Esophagus squamous epithelium (tissue), 5 donors: ENCODE results near the gene PROP1. TPM values are rescaled to one million over a fixed set of nuclear protein-coding genes. Genes with fewer than 3 reads are reported as not detected.

ENCODE experiments used
- DNase-seq: peaks from one replicate; lab custom pipeline; 2025; lab: John Stamatoyannopoulos, UW
- H3K27ac ChIP-seq, 4 donors: fragments of 200-600 bp; sonication (generic); one replicate each; pipeline ENCODE4 v1.5.1; 2016 to 2019; ENCODE audit warnings: mild to moderate bottlenecking in 1 of 4
- H3K27me3 ChIP-seq, 4 donors: fragments of 200-600 bp; sonication (generic); 1 replicate in 3 of 4; 2 replicates in 1 of 4; pipeline versions ENCODE4 v1.5.1 to v1.6.0; 2017 to 2021; ENCODE audit warnings: antibody characterized with exemption in 1 of 4
- H3K36me3 ChIP-seq, 3 donors: fragments of 200-600 bp; sonication (generic); one replicate each; pipeline ENCODE4 v1.5.1; 2016 to 2019
- H3K4me1 ChIP-seq, 3 donors: fragments of 200-600 bp; sonication (generic); one replicate each; pipeline ENCODE4 v1.5.1; 2017 to 2019
- H3K4me3 ChIP-seq, 4 donors: fragments of 200-600 bp; sonication (generic); 1 replicate in 3 of 4; 2 replicates in 1 of 4; pipeline ENCODE4 v1.5.1; 2016 to 2019; ENCODE audit warnings: mild to moderate bottlenecking in 2 of 4, moderate library complexity in 1 of 4
- H3K9me3 ChIP-seq, 3 donors: fragments of 200-600 bp; sonication (generic); one replicate each; pipeline ENCODE4 v1.5.1; 2016 to 2019
- POLR2A ChIP-seq, 4 donors: fragments of 450-650 bp; IDR thresholded peaks; one replicate each; pipeline ENCODE4 v1.6.1; 2017; ENCODE audit warnings: antibody characterized with exemption in 4 of 4, mild to moderate bottlenecking in 4 of 4, moderate library complexity in 3 of 4
- WGBS, 2 donors: methylation state at CpG; one replicate each; pipeline ENCODE4 v1.1.5; 2018; 5-methylcytosine and 5-hydroxymethylcytosine counted together
- intact Hi-C: fragments of 100-400 bp; cut with DNase I; formaldehyde crosslinking; loops from one replicate; pipeline ENCODE4 v1.15.0; 2022
- total RNA-seq, 4 donors: library from RNA; depleted of rRNA; stranded (reverse); fragments of >200 nt; gene quantifications; one replicate each; pipeline ENCODE4 v1.1.0, GENCODE V29; 2016
- TF ChIP-seq, protein P1 (sequence below), 6 experiments: fragments of 450-650 bp in 4 of 6; fragments of 200-600 bp in 2 of 6; sonication (generic) in 2 of 6; IDR thresholded peaks; one replicate each; pipeline ENCODE4 v1.5.1; 2016 to 2019; ENCODE audit warnings: antibody characterized with exemption in 6 of 6, mild to moderate bottlenecking in 4 of 6, moderate library complexity in 4 of 6
- donor health status: DM: yes; HTN: yes; CAD: no.

Gene PROP1
- total RNA-seq, 4 donors from 2014 or later = not detected

DNA sequence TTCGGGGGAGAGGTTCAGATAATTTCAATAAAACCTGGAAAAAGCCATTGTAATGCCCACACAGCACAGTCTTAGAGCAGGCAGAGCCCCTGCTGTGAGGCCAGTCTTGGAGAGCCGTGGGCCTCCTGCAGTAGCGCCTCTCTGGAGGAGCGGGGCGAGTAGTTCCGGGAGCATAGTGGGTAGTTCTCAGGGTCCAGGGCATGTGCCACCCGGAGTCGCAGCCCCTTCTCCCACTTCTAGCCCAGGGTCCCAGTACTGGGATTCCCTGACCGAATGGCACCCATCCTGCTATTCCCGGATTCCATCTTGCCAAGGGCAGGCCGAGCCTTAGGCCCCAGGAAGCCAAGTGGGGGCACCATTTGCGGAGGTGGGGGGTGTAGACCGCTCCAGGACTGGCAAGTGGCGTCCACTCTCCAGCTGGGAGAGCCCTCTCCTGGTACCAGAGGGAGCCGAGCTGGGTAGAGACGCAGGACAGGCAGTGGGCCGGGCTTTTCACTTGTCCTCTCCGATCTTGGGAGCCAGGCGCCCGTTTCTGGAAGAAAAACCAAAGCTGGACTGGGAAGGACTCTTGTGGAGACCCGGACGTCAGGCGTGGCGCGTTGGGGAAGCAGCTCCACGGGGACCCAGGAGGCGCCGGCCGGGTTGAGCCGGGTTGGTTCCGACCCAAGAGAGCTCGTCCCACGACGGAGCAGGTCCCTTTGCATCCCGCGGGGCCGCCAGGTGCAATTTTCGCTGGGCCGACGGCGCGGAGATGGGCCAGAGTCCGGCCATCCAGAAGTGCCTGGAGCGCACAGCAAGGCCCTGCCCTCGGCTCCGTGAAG lies 12.1 kb downstream of the PROP1 start:
- TF ChIP-seq, protein P1, sequence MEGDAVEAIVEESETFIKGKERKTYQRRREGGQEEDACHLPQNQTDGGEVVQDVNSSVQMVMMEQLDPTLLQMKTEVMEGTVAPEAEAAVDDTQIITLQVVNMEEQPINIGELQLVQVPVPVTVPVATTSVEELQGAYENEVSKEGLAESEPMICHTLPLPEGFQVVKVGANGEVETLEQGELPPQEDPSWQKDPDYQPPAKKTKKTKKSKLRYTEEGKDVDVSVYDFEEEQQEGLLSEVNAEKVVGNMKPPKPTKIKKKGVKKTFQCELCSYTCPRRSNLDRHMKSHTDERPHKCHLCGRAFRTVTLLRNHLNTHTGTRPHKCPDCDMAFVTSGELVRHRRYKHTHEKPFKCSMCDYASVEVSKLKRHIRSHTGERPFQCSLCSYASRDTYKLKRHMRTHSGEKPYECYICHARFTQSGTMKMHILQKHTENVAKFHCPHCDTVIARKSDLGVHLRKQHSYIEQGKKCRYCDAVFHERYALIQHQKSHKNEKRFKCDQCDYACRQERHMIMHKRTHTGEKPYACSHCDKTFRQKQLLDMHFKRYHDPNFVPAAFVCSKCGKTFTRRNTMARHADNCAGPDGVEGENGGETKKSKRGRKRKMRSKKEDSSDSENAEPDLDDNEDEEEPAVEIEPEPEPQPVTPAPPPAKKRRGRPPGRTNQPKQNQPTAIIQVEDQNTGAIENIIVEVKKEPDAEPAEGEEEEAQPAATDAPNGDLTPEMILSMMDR (IDR thresholded peaks at IDR 0.05) = no peak
- no peak for TF ChIP-seq POLR2A (IDR thresholded peaks at IDR 0.05)

DNA sequence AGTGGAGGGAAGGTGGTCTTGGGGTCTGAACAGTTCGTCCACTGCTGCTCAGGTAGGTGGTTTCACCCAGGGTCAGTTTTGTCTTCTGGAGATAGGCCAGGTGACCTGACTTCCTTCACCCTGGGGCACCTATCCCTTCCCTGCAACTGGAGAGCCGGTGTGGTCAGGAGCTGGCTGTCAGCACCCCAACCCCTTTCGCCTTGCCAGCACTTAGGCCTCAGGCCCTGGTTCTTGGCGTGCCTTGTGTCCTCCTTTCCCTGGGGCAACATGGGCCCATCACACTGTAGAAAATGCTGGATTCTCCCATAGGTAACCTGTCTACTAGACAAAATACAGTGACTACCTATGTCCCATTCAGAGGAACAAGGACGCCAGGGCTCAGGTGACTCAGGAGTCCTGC lies 13.1 kb downstream of the PROP1 start:
- H3K27me3 ChIP-seq = peaks cover 0 to 77% (median 4%) of the 10 kb centered on the region in 4 donors

More for the DNA sequence above, 12.1 kb downstream of the PROP1 start:
- 39 to 71% methylated on average over 6 to 10 of the region's 46 CpGs for WGBS, 2 donors
- Histone ChIP-seq H3K4me1 (peaks cover 3 to 43% (median 6%) of the 10 kb centered on the region in 3 donors), H3K36me3 (no peaks in the 10 kb centered on the region), H3K27ac (no peak overlapping the region), H3K27me3 (peaks cover 0 to 80% (median 4%) of the 10 kb centered on the region in 4 donors), H3K9me3 (no peaks in the 10 kb centered on the region), H3K4me3 (no peak overlapping the region)
- DNase-seq = no peak
- intact Hi-C loops = no loop called here

DNA sequence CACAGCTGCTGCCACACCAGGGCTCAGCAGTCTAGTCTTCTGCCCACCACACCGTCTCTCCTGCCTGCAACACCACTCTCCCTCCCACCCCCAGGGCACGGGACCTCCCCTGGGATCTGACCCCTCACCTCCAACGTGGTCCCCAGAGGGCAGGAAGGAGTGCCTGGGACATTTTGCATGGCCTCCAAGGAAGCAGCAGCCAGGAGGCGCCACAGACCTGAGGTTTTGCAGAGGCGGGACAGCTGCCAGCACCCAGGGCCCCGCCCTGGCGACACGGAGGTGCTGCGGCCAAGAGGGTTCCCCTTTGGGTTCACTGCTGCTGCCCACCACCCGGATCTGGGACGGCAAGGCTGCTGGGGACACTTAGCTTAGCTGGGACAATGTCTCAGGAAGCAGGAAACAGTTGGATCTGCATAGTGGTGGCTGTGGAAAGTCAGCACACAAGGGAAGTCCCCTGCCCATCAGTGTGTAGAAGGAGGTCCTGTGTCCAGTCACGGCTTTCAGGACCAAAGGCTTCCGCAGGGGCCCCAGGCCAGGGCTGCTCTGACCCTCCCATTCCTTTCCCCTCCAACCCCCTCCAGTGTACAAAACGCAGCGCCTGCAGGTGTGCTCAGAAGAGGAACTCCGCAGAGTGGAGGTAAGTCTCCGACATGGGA lies 13.8 kb downstream of the PROP1 start:
- peaks cover 0 to 70% (median 4%) of the 10 kb centered on the region in 4 donors for H3K27me3 ChIP-seq
- no peak overlapping the region for H3K27ac ChIP-seq
- 37 to 58% methylated on average over 6 to 9 of the region's 17 CpGs for WGBS, 2 donors
- no peak overlapping the region for H3K4me3 ChIP-seq
- H3K9me3 ChIP-seq = no peaks in the 10 kb centered on the region
- no peak for DNase-seq
- peaks cover 3 to 43% (median 6%) of the 10 kb centered on the region in 3 donors for H3K4me1 ChIP-seq
- TF ChIP-seq POLR2A (IDR thresholded peaks at IDR 0.05) = no peak
- TF ChIP-seq, protein P1 (IDR thresholded peaks at IDR 0.05) = peak in 5 of 6 experiments; percentile 22 to 63 (median 57)
- intact Hi-C loops = no loop called here
- no peaks in the 10 kb centered on the region for H3K36me3 ChIP-seq

More for the DNA sequence above, 13.1 kb downstream of the PROP1 start:
- intact Hi-C loops = no loop called here
- 70 to 79% methylated on average over 3 to 5 of the region's 5 CpGs for WGBS, 2 donors
- H3K4me1 ChIP-seq = peaks cover 3 to 43% (median 6%) of the 10 kb centered on the region in 3 donors
- no peaks in the 10 kb centered on the region for H3K9me3 ChIP-seq
- TF ChIP-seq POLR2A (IDR thresholded peaks at IDR 0.05) = no peak
- TF ChIP-seq, protein P1 (IDR thresholded peaks at IDR 0.05) = no peak
- no peak for DNase-seq
- no peak overlapping the region for H3K4me3 ChIP-seq
- H3K27ac ChIP-seq = no peak overlapping the region
- no peaks in the 10 kb centered on the region for H3K36me3 ChIP-seq

DNA sequence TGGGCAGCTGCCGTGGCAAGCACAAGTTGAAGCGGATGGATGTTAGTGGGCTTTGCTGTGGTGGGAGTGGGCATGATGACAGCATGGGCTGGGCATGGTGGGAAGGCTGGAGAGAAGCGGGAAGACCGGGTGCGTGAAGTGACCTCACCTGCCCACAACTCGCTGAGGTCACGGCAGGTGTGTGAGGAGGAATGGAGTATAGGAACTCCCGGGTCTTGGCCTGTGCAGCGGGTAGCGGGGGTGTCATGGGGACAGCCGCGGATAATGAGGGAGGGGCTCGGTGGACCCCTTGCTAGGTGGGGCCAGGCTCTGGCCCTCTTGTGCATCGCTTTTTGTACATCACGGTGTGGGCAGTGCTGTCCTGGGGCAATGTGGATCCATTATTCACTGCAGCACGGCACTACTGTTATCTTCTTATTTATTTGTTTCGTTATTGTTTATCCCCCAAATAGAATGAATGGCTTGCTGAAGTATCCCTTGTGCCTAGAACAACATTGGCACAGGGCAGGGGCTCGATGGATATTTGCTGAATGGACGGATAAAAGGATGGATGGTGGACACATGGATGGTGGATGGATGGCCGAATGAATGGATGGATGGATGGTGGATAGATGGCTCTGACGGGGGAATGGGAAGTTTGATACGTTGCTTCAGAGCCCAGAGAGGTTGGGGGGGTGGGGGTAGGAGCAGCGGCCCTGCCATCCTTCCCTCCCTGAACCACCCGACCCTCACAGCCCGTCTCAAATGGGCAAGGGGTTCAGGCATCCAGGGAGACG lies 14.6 kb downstream of the PROP1 start:
- DNase-seq = no peak
- Histone ChIP-seq H3K4me1 (peaks cover 3 to 43% (median 6%) of the 10 kb centered on the region in 3 donors), H3K4me3 (no peak overlapping the region), H3K36me3 (no peaks in the 10 kb centered on the region), H3K9me3 (no peaks in the 10 kb centered on the region), H3K27ac (peak overlapping the region in 1 of 4 donors; percentile 42), H3K27me3 (peaks cover 0 to 69% (median 4%) of the 10 kb centered on the region in 4 donors)
- 63 to 68% methylated on average over 24 to 25 of the region's 26 CpGs for WGBS, 2 donors
- intact Hi-C loops = no loop called here
- no peak for TF ChIP-seq POLR2A (IDR thresholded peaks at IDR 0.05)
- TF ChIP-seq, protein P1 (IDR thresholded peaks at IDR 0.05) = no peak
